Stomach smooth muscle (tissue), 2 donors: ENCODE data around the gene PARVG.

Experiments used
- H3K27ac ChIP-seq: one replicate; pipeline ENCODE4 v1.7.0; 2013; ENCODE audit warnings: mild to moderate bottlenecking, low read length, inconsistent platforms
- H3K27me3 ChIP-seq, 2 donors: one replicate each; pipeline ENCODE4 v1.7.0; 2013; ENCODE audit warnings: low read length in 2 of 2; ENCODE audit not compliant: insufficient read depth in 2 of 2, control insufficient read depth in 1 of 2
- H3K36me3 ChIP-seq, 2 donors: one replicate each; pipeline ENCODE4 v1.7.0; 2013; ENCODE audit warnings: low read length in 2 of 2; ENCODE audit not compliant: control insufficient read depth in 2 of 2, insufficient read depth in 2 of 2
- H3K4me1 ChIP-seq: one replicate; pipeline ENCODE4 v1.7.0; 2013; ENCODE audit warnings: low read length; ENCODE audit not compliant: control insufficient read depth, insufficient read depth
- H3K4me3 ChIP-seq, 2 donors: one replicate each; pipeline ENCODE4 v1.7.0; 2013; ENCODE audit warnings: low read length in 2 of 2
- H3K9ac ChIP-seq, 2 donors: one replicate each; pipeline ENCODE4 v1.7.0; 2013; ENCODE audit warnings: low read length in 2 of 2, mild to moderate bottlenecking in 1 of 2
- H3K9me3 ChIP-seq, 2 donors: one replicate each; pipeline ENCODE4 v1.7.0; 2013; ENCODE audit warnings: low read length in 2 of 2; ENCODE audit not compliant: control insufficient read depth in 2 of 2
- donor health status: healthy.
- donor health status: Pancreatic carcinoma.

The PARVG gene

DNA sequence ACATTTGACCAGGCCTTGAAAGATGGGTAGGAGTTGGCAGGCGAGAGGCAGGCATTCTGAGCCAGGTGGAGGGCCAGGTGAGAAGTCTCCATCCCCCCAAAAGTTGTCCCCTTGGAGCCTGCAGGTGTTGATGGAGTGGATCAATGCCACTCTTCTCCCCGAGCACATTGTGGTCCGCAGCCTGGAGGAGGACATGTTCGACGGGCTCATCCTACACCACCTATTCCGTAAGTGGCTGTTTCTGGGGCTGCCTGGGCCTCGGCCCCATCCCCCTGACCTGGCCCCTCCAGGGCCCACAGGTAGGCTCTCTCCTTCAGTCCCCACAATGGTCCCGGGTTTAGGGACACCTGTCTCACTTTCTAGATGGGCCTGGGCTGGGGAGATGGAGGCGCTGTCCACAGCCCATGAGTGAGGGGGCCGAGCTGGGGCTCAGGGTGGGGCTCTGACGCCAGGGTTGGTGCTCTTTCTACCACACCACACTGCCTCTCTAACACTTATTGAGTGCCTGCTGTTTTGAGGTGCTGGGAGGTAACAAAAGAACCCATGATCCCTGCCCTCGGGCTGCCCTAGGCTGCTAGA is 7.0 kb downstream of the PARVG start:
- Histone ChIP-seq H3K9me3 (no peaks in the 10 kb centered on the region), H3K27ac (no peak overlapping the region), H3K4me1 (no peaks in the 10 kb centered on the region), H3K36me3 (no peaks in the 10 kb centered on the region), H3K9ac (no peak overlapping the region), H3K4me3 (no peak overlapping the region), H3K27me3 (peaks cover 0 to 4% of the 10 kb centered on the region in 2 donors)

DNA sequence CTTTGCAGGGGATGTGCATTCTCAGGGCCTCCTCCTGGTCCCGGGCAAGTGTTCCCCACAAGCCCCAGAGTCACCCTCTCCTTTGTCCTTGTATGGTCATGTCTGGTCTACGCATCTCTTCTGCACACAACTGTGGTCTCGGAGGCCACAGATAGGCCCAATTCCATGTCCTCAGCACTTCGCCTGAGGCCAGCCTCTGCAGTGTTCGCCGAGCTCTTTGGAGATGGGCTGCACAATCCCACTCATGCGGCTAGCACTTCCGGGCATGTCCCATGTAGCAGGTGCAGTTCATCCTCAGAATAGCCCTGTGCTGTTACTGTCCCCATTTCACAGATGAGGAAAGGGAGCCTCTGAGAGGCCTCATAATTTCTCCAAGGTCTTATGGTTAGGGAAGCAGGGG is 7.6 kb downstream of the PARVG start:
- Histone ChIP-seq H3K4me3 (no peak overlapping the region), H3K9me3 (no peaks in the 10 kb centered on the region), H3K27me3 (peaks cover 0 to 3% of the 10 kb centered on the region in 2 donors), H3K4me1 (no peaks in the 10 kb centered on the region), H3K36me3 (no peaks in the 10 kb centered on the region), H3K27ac (no peak overlapping the region), H3K9ac (no peak overlapping the region)

DNA sequence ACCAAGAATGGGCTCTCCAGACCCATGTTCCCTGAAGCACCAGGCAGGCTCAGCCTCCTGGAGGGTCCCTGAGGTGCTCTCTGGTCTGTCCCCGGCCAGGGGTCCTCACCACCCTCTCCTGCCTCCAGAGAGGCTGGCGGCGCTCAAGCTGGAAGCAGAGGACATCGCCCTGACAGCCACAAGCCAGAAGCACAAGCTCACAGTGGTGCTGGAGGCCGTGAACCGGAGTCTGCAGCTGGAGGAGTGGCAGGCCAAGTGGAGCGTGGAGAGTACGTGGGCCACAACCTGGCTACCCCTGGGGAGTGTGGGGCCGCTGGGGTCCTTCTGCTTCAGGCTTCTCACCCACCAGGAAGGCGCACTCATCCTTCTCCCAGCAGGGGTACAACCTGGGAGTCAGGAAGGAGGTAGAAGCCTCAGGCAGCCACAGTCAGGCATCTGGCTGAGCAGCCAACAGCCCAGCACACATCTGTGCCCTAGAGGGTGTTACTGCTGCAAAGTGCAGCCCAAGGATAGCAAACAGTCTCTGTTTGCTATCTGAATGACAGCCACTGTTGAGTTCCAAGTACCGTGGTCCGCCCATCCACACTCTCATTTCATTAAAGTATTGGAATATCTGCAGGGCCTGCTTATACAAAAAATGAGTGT is 8.4 kb downstream of the PARVG start:
- no peak overlapping the region for H3K9ac ChIP-seq
- no peaks in the 10 kb centered on the region for H3K4me1 ChIP-seq
- no peak overlapping the region for H3K27ac ChIP-seq
- H3K27me3 ChIP-seq, result no peaks in the 10 kb centered on the region
- H3K4me3 ChIP-seq, result no peak overlapping the region
- H3K9me3 ChIP-seq, result no peaks in the 10 kb centered on the region
- H3K36me3 ChIP-seq, result no peaks in the 10 kb centered on the region

DNA sequence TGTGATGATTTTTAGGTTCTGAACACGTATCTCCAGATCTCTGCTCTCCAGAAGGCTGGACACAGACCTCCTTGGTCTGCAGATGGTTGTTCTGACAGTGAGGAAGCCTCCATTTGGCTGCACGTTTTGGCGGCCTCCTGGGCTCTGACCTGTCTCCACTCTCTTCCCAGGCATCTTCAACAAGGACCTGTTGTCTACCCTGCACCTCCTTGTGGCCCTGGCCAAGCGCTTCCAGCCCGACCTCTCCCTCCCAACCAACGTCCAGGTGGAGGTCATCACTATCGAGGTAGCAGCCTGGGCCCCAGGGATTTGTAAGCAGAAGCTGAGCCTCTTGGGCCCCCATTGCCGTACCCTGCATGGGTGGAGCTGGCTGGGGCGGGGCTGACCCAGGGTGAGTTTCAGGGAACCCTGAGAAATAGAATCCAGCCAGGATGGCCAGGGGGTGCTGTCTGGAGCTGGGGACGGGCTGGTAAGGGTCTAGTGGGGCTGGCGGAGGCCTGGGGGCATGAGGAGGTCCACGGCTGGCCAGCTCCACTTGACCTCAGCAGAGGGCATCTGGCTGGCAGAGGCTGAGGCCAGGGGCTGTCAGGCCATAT is 9.8 kb downstream of the PARVG start:
- H3K27me3 ChIP-seq, result no peaks in the 10 kb centered on the region
- H3K9ac ChIP-seq, result no peak overlapping the region
- H3K9me3 ChIP-seq, result no peaks in the 10 kb centered on the region
- no peaks in the 10 kb centered on the region for H3K4me1 ChIP-seq
- no peak overlapping the region for H3K4me3 ChIP-seq
- H3K36me3 ChIP-seq, result no peaks in the 10 kb centered on the region
- H3K27ac ChIP-seq, result no peak overlapping the region

DNA sequence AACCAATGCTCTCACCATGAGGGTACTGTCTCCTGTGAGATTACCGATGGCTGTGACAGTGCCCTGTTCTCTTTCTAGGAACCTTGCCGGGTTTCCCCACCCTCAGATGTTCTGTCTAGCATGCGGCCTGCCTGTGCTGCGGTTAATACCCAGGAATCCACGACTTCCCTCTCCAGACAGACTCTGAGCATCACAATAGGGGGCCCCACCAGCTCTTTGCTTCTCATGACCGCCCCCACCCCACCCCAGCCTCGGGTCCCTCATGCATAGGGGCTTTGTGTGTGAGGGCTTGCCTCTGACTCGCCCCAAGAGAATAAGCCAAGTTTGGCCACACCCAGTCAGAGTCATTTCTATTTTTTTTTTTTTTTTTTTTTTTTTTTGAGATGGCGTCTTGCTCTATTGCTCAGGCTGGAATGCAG is 10.3 kb downstream of the PARVG start:
- Histone ChIP-seq H3K4me1 (no peaks in the 10 kb centered on the region), H3K27me3 (no peaks in the 10 kb centered on the region), H3K4me3 (no peak overlapping the region), H3K9me3 (no peaks in the 10 kb centered on the region), H3K36me3 (no peaks in the 10 kb centered on the region), H3K9ac (no peak overlapping the region), H3K27ac (no peak overlapping the region)

DNA sequence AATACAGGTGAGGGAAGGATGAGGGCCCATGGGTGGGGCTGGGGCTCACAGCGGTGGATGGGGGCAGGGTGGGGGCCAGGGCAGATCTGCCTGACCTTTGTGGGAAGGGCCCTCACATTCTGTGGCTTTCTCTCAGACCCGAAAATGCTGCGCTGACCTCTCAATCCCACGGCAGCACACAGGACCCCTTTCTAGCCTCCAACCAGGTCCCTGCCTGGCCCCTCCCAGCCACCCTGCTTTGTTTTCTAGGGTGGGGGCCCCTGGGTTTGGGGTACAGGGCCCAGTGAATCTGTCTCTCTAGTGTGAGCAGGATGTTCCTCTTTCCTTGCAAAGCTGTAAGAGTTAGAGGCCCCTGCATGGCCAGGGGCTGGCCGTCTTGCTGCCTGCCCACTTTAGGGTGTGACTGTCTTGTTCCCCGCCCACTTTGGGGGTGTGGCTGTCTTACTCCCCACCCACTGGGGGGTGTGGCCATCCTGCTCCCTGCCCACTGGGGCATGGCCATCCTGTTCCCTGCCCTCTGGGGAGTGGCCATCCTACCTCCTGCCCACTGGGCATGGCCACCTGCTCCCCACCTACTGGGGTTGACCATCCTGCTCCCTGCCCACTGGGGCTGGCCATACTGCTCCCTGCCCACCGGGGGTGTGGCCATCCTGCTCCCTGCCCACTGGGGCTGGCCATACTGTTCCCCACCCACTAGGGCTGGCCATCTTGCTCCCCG is 11.5 kb downstream of the PARVG start:
- H3K4me1 ChIP-seq, result no peaks in the 10 kb centered on the region
- no peak overlapping the region for H3K27ac ChIP-seq
- no peaks in the 10 kb centered on the region for H3K27me3 ChIP-seq
- no peaks in the 10 kb centered on the region for H3K9me3 ChIP-seq
- no peaks in the 10 kb centered on the region for H3K36me3 ChIP-seq
- no peak overlapping the region for H3K4me3 ChIP-seq
- no peak overlapping the region for H3K9ac ChIP-seq

DNA sequence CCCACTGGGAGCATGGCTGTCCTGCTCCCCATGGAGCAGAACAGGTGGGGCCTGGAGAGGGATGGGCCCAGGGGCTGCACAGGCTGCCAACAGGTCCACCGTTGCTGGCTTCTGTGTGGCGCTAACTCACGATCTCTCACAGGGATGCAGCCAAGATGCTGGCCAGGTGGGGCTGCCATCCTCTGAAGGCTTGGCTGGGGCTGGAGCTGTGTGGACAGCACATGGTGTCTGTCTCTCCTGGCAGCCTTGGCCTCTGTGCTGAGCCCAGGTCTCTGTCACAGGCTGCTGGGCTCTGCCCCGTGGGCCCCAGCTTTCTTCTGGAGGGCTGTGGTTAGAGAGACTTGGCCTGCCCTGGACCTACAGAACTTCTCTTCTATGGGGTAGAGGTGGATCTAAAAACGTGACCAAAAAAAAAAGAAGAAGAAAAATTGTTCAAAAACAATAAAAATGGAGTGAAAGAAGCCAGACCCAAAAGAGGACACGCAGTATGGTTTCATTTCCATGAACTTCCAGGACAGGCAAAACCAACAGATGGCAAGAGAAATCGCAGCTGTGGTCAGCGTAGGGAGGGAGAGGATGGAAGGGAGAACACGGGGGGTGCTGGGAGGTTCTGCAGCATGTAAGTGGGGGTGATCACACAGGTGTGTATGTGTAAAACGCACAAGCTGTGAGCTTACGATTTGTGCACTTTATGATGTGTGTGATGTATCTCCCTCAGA is 12.2 kb downstream of the PARVG start:
- Histone ChIP-seq H3K4me1 (no peaks in the 10 kb centered on the region), H3K9me3 (no peaks in the 10 kb centered on the region), H3K27ac (no peak overlapping the region), H3K9ac (no peak overlapping the region), H3K4me3 (no peak overlapping the region), H3K27me3 (no peaks in the 10 kb centered on the region), H3K36me3 (no peaks in the 10 kb centered on the region)

DNA sequence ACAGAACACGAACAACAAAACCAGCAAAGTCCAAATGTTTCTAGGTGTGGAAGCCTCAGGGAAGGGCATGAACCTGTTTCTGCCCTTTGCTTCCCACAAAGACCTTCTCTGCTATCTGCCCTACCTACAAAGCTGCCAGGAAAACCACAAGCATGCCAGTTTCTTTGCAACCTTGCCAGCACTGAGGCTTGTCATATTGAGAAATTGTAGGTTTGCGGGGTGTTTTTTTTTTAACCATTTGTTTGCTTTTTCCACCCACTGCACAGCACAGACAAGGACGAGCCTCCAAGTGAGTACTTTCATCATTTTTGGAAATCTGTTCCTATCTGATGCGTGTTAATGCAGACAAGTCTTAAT is 12.8 kb downstream of the PARVG start:
- Histone ChIP-seq H3K27me3 (no peaks in the 10 kb centered on the region), H3K27ac (no peak overlapping the region), H3K9me3 (no peaks in the 10 kb centered on the region), H3K4me3 (no peak overlapping the region), H3K36me3 (no peaks in the 10 kb centered on the region), H3K4me1 (no peaks in the 10 kb centered on the region), H3K9ac (no peak overlapping the region)

DNA sequence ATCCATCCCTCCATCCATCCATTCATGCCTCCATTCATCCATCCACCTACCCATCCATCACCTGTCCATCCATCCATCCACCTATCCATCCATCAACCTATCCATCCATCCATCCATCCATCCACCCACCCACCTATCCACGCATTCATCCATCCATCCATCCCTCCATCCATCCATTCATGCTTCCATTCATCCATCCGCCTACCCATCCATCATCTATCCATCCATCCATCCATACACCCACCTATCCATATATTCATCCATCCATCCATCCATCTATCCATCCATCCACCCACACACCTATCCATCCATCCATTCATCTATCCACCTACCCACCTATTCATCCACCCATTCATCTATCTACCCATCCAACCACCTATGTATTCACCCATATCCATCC is 13.8 kb downstream of the PARVG start:
- Histone ChIP-seq H3K4me3 (no peak overlapping the region), H3K9ac (no peak overlapping the region), H3K27me3 (no peaks in the 10 kb centered on the region), H3K36me3 (no peaks in the 10 kb centered on the region), H3K27ac (no peak overlapping the region), H3K9me3 (no peaks in the 10 kb centered on the region), H3K4me1 (no peaks in the 10 kb centered on the region)

DNA sequence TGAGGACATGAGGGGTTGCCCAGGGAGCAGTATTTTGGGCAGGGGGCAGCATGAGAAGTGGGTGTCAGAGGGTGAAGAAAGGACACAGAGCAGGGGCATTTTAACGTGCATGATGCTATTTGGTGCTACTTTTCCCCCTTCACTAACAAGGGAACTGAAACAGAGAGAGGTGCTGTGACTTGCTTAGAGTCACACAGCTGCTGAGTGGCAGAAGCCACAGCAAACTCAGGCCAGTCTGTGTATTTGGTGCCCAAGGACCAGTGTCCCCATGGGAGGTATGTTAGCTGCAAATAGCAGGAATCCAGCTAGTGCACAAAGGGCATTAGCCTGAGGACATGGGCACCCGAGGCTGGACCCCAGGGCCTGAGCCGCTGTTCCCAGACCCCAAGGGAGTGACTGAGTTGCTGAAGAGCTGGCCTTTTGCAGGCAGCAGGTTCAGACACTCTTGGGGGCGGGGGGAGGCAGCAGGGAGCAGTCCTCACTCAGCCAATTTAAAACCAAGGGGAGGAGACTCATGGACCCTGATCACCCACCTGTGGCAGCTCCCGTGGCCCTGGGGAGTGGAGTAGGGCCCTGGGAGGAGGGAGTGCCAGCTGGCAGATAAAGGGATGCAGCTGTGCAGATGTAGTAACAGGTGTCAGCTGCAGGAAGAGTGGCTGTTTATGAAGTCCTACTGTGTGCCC is 14.6 kb downstream of the PARVG start:
- no peaks in the 10 kb centered on the region for H3K36me3 ChIP-seq
- H3K4me1 ChIP-seq, result no peaks in the 10 kb centered on the region
- H3K9ac ChIP-seq, result no peak overlapping the region
- H3K9me3 ChIP-seq, result no peaks in the 10 kb centered on the region
- no peak overlapping the region for H3K27ac ChIP-seq
- no peak overlapping the region for H3K4me3 ChIP-seq
- no peaks in the 10 kb centered on the region for H3K27me3 ChIP-seq
